ENCODE results near the gene RTRAF. TPM values are rescaled to one million over a fixed set of nuclear protein-coding genes. Genes with fewer than 3 reads are reported as not detected.
A peak's percentile ranks its signal among the peaks of the same experiment; 100 is the strongest.

Gene RTRAF
- total and polyA plus RNA-seq, 8 donors, result 4.9 to 202 (median 144) TPM

- H3K4me1 ChIP-seq, result peaks cover 0 to 62% (median 15%) of the 10 kb centered on the region in 4 donors
- WGBS, 5 donors, result 87 to 99% (median 97%) methylated on average over 4 to 8 of the region's 8 CpGs
- TF ChIP-seq CTCF (IDR thresholded peaks at IDR 0.05) (no peak), EP300 (IDR thresholded peaks at IDR 0.05) (no peak), POLR2A (IDR thresholded peaks at IDR 0.05) (no peak), POLR2AphosphoS5 (IDR thresholded peaks at IDR 0.05) (no peak)
- no peaks in the 10 kb centered on the region for H3K9me3 ChIP-seq
- H3K36me3 ChIP-seq, result peaks cover 0 to 50% (median 21%) of the 10 kb centered on the region in 4 donors
- no peak overlapping the region for H3K27ac ChIP-seq
- H3K4me3 ChIP-seq, result no peak overlapping the region
- intact Hi-C loops (cut with DNase I; ENCODE audit: low total_unique reads), result no loop called here
- DNase-seq, result no peak
- no peaks in the 10 kb centered on the region for H3K27me3 ChIP-seq
Measured at GRCh38 chr14:52018970-52019369, 29.6 kb downstream of the RTRAF start.

GRCh38 chr14:52020161-52020714 is 30.9 kb downstream of the RTRAF start:
- Histone ChIP-seq H3K4me1 (peaks cover 0 to 55% (median 17%) of the 10 kb centered on the region in 4 donors), H3K27me3 (no peaks in the 10 kb centered on the region), H3K9me3 (no peaks in the 10 kb centered on the region), H3K36me3 (peaks cover 0 to 37% (median 17%) of the 10 kb centered on the region in 4 donors), H3K4me3 (no peak overlapping the region), H3K27ac (peak overlapping the region in 2 of 5 donors; percentile 18 to 29)
- TF ChIP-seq POLR2AphosphoS5 (IDR thresholded peaks at IDR 0.05), result no peak
- no peak for TF ChIP-seq CTCF (IDR thresholded peaks at IDR 0.05)
- TF ChIP-seq POLR2A (IDR thresholded peaks at IDR 0.05), result no peak
- no peak for TF ChIP-seq EP300 (IDR thresholded peaks at IDR 0.05)
- DNase-seq, result no peak
- intact Hi-C loops (cut with DNase I; ENCODE audit: low total_unique reads), result no loop called here
- WGBS, 5 donors, result 33 to 58% (median 41%) methylated on average over 5 of the region's 5 CpGs

- Histone ChIP-seq H3K9me3 (no peaks in the 10 kb centered on the region), H3K4me3 (no peak overlapping the region), H3K27ac (peak overlapping the region in 1 of 5 donors; percentile 29), H3K36me3 (peaks cover 0 to 30% (median 19%) of the 10 kb centered on the region in 4 donors), H3K4me1 (peaks cover 0 to 53% (median 20%) of the 10 kb centered on the region in 4 donors), H3K27me3 (no peaks in the 10 kb centered on the region)
- DNase-seq, result peak in 1 of 2 donors; percentile 34
- TF ChIP-seq POLR2A (IDR thresholded peaks at IDR 0.05), result no peak
- no peak for TF ChIP-seq CTCF (IDR thresholded peaks at IDR 0.05)
- TF ChIP-seq EP300 (IDR thresholded peaks at IDR 0.05), result no peak
- no peak for TF ChIP-seq POLR2AphosphoS5 (IDR thresholded peaks at IDR 0.05)
- WGBS, 5 donors, result 43 to 55% (median 49%) methylated on average over 7 of the region's 7 CpGs
- intact Hi-C loops (cut with DNase I; ENCODE audit: low total_unique reads), result no loop called here
Measured at GRCh38 chr14:52020866-52021717, 31.7 kb downstream of the RTRAF start.

- 60 to 79% (median 74%) methylated on average over 6 of the region's 6 CpGs for WGBS, 5 donors
- Histone ChIP-seq H3K36me3 (peaks cover 0 to 36% (median 20%) of the 10 kb centered on the region in 4 donors), H3K4me3 (no peak overlapping the region), H3K27ac (no peak overlapping the region), H3K4me1 (peaks cover 0 to 60% (median 20%) of the 10 kb centered on the region in 4 donors), H3K27me3 (no peaks in the 10 kb centered on the region), H3K9me3 (no peaks in the 10 kb centered on the region)
- no peak for DNase-seq
- TF ChIP-seq CTCF (IDR thresholded peaks at IDR 0.05), result no peak
- TF ChIP-seq POLR2AphosphoS5 (IDR thresholded peaks at IDR 0.05), result no peak
- TF ChIP-seq POLR2A (IDR thresholded peaks at IDR 0.05), result no peak
- TF ChIP-seq EP300 (IDR thresholded peaks at IDR 0.05), result no peak
- intact Hi-C loops (cut with DNase I; ENCODE audit: low total_unique reads), result no loop called here
Measured at GRCh38 chr14:52021957-52022600, 32.7 kb downstream of the RTRAF start.

All from stomach (tissue), 9 donors.